NCI-H2196 treated with DMSO at 0.1 percent for 48 hours (cell line): ENCODE results near the gene PIRT.

ENCODE experiments used
- DNase-seq: peaks from one replicate; lab custom pipeline; 2025; ENCODE audit not compliant: unreplicated experiment; lab: John Stamatoyannopoulos, UW

PIRT gene

GRCh38 chr17:10790491-10791401 lies 47.1 kb downstream of the PIRT start:
- DNase-seq: no peak

GRCh38 chr17:10789694-10790271 lies 48.1 kb downstream of the PIRT start:
- DNase-seq: no peak

- DNase-seq: no peak
Observed at GRCh38 chr17:10787306-10788045, 50.4 kb downstream of the PIRT start.

- no peak for DNase-seq
Observed at GRCh38 chr17:10785295-10785694, 52.6 kb downstream of the PIRT start.

GRCh38 chr17:10779609-10780008 lies 58.3 kb downstream of the PIRT start:
- DNase-seq: no peak

GRCh38 chr17:10777890-10778289 lies 60.0 kb downstream of the PIRT start:
- no peak for DNase-seq

- no peak for DNase-seq
Observed at GRCh38 chr17:10777131-10777807, 60.6 kb downstream of the PIRT start.

GRCh38 chr17:10776381-10776780 lies 61.5 kb downstream of the PIRT start:
- no peak for DNase-seq

GRCh38 chr17:10775740-10776356 lies 62.0 kb downstream of the PIRT start:
- no peak for DNase-seq

- DNase-seq: no peak
Observed at GRCh38 chr17:10775058-10775457, 62.8 kb downstream of the PIRT start.

GRCh38 chr17:10773391-10773790 lies 64.5 kb downstream of the PIRT start:
- no peak for DNase-seq
